ENCODE measurements around the gene EPSTI1.

DNA sequence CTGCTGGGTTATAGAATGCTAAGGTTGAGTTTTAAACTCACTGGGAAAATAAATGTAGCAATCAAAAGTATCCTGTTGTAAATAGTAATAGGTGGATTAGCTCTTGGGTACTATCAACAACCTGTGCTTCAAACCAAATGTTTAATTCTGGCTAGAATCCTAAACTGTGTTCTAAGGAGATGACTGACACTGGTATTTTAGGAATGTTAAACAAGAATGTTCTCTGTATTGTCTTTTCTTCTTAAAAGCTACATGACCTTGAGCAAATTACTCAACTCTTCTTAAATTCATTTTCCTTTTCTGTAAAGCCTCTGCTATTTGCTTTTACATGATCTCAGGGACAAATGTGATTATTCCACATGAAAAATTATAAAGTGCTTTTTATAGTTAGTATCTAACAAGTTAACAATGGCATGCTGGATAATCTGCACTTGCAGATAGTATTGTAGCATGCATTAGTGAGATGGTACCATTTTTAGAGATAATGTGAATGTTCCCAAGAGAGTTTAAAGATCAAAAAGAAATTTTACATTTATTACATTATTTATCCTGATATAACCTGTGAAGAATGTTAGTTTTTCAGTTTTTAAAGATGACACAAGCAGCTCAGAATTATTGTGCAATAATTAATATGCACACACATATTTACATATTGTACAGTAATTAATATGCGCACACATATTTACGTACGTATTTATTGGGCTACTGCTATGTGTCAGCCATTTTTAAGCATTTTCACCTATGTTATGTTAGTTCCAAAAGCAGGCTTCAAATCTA is 13.6 kb upstream of the EPSTI1 start:
- no peak for TF ChIP-seq CTCF (IDR thresholded peaks at IDR 0.05)
- TF ChIP-seq SIN3A (IDR thresholded peaks at IDR 0.05; ENCODE audit: borderline replicate concordance, low read depth, low read length): no peak
- TF ChIP-seq TAF1 (IDR thresholded peaks at IDR 0.05; ENCODE audit: borderline replicate concordance, low read depth, low read length): no peak
- peak in 1 of 2 experiments; percentile 29; a peak in 1 of 4 replicates for TF ChIP-seq EP300 (IDR thresholded peaks at IDR 0.05; ENCODE audit: borderline replicate concordance in 1 of 2, low read depth in 1 of 2, low read length in 1 of 2)
- no peak for TF ChIP-seq FOSL2 (IDR thresholded peaks at IDR 0.05; ENCODE audit: borderline replicate concordance, low read depth)
